ENCODE data around the gene IFNLR1.

The IFNLR1 gene

DNA sequence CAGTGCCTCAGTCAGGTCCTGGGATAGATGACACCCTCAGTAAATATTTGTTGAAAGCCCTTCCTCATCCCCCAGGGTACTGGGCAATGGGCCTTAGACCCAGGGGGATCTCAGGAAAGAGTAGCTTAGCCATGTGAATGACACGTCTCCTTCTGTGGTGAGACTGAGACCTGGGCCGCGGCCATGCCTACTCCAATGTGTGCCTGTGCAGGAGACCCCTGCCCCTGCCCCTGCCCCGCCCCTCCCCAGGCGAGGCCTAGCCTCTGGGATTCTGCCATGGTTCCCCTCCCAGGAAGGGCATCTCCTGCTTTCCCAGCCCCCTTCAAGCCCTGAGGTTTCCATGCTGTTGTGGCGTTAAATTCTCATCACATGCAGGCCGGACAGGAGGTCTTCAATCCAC, 82.2 kb downstream of the IFNLR1 start:
- no peak overlapping the region for H3K4me2 ChIP-seq (ENCODE audit: low read depth, low read length, poor library complexity, severe bottlenecking)
- no peaks in the 10 kb centered on the region for H3F3A ChIP-seq (ENCODE audit: insufficient read depth)
- H4K20me1 ChIP-seq (ENCODE audit: low read depth, low read length), result no peaks in the 10 kb centered on the region
- no peak for TF ChIP-seq EZH2phosphoT487 (conservative IDR thresholded peaks at IDR 0.05; ENCODE audit: low read length)
- TF ChIP-seq, protein P1, sequence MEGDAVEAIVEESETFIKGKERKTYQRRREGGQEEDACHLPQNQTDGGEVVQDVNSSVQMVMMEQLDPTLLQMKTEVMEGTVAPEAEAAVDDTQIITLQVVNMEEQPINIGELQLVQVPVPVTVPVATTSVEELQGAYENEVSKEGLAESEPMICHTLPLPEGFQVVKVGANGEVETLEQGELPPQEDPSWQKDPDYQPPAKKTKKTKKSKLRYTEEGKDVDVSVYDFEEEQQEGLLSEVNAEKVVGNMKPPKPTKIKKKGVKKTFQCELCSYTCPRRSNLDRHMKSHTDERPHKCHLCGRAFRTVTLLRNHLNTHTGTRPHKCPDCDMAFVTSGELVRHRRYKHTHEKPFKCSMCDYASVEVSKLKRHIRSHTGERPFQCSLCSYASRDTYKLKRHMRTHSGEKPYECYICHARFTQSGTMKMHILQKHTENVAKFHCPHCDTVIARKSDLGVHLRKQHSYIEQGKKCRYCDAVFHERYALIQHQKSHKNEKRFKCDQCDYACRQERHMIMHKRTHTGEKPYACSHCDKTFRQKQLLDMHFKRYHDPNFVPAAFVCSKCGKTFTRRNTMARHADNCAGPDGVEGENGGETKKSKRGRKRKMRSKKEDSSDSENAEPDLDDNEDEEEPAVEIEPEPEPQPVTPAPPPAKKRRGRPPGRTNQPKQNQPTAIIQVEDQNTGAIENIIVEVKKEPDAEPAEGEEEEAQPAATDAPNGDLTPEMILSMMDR (IDR thresholded peaks at IDR 0.05; ENCODE audit: insufficient read depth, low read length, poor library complexity, severe bottlenecking), result no peak
- H3K9ac ChIP-seq (ENCODE audit: low read length), result no peak overlapping the region
- no peaks in the 10 kb centered on the region for H3K27me3 ChIP-seq (ENCODE audit: low read length)
- H2AFZ ChIP-seq (ENCODE audit: low read depth, low read length, severe bottlenecking), result no peak overlapping the region
- H3K9me2 ChIP-seq (replicated peaks; ENCODE audit: insufficient read depth, low read length), result no peaks in the 10 kb centered on the region
- H3K79me2 ChIP-seq (ENCODE audit: insufficient read depth, low read length), result no peaks in the 10 kb centered on the region
- no peak overlapping the region for H3K27ac ChIP-seq (ENCODE audit: low read depth, low read length)
- no peaks in the 10 kb centered on the region for H3K36me3 ChIP-seq (ENCODE audit: low read length)
- no peak overlapping the region for H3K4me3 ChIP-seq (ENCODE audit: insufficient read depth, low read length, poor library complexity, severe bottlenecking)
- H3K9me3 ChIP-seq (ENCODE audit: insufficient read depth, low read length), result no peaks in the 10 kb centered on the region

Measured in SU-DHL-6 (cell line).